ENCODE measurements around the gene BTBD18.
"Not testable (repeated sequence)": the region's sequence is repeated elsewhere in the genome, so short reads cannot be mapped to it uniquely, and the experiment has no call there.

The BTBD18 gene

DNA sequence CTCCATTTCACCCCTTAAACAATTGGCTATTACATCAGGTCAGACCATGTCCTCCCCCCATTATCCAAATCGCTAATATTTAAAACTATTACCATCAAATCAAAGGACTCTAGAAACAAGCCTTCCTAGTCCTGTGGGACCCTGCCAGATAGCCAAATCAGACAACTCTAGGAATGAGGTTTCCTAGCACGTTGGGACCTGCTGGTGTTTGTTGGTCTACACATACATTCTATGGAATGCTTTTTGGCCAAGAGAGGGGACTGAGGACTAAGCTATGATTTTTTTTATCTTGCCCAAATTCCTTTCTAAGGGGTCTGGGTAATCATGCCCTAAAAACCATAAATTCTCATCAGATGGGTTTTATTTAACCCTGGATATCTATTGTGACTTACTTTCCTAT is 24.4 kb downstream of the BTBD18 start:
- no peak for DNase-seq

DNA sequence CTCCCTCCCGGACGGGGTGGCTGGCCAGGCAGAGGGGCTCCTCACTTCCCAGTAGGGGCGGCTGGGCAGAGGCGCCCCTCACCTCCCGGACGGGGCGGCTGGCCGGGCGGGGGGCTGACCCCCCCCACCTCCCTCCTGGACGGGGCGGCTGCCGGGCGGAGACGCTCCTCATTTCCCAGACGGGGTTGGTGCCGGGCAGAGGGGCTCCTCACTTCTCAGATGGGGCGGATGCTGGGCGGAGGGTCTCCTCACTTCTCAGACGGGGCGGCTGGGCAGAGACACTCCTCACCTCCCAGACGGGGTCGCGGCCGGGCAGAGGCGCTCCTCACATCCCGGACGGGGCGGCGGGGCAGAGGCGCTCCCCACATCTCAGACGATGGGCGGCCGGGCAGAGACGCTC is 34.9 kb downstream of the BTBD18 start:
- not testable (repeated sequence) for DNase-seq

DNA sequence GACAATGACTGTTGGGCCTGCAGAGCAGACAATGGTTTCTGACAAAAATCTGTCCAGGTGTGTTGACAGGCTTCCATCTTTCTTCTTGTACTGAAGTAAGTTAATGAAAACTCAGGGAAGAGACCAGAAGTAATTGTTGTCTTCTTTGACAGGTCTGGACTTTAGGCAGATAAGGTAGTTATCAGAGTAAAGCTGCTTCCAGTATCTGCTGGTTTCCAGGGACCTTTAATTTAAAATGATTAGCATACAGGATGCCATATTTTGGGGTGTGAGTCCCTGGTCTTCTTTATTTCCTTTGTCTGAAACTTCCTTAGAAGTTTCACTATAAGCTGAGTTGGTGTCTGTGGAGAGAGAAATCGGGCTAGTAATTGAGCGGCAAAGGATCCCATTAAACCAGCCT is 37.8 kb downstream of the BTBD18 start:
- no peak for DNase-seq

DNA sequence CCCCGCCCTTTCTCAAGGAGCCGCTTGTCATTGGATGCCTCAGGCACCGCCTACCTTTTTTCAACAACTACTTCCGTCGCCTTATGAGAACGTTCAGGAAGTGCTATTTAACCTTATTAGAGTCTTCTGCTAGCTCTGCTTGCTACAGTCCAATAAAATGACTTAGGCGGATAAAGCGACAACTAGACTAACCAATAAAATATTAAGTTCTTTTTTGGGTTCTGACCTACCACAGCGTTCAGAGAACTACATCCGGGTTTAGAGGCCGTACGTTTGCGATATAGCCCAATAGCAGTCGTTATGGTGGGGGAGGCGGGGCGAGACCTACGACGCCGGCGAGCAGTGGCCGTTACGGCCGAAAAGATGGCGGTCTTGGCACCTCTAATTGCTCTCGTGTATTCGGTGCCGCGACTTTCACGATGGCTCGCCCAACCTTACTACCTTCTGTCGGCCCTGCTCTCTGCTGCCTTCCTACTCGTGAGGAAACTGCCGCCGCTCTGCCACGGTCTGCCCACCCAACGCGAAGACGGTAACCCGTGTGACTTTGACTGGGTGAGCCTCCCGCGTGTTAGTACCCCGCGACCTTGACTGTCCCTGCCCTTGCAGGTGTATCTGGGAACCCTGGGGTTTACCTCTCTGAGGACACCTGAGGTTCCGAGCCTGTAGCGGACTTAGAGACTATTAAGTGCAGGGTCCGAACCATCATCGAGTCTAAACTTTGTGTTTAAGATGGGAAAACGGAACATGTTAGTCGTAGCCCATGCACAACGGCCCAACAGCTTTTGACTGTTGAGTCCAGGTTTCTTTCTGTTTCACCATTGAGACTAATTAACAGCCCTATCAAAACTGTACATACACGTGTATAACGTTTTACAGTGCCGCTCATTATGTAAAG is 39.1 kb downstream of the BTBD18 start, which contains the start of gene TMX2:
Gene TMX2, plus strand, starts transcription at position 338 of the 895 bp plus-strand sequence. Its CDS starts 26 bp downstream, at position 364.
- peak; percentile 92 for DNase-seq

DNA sequence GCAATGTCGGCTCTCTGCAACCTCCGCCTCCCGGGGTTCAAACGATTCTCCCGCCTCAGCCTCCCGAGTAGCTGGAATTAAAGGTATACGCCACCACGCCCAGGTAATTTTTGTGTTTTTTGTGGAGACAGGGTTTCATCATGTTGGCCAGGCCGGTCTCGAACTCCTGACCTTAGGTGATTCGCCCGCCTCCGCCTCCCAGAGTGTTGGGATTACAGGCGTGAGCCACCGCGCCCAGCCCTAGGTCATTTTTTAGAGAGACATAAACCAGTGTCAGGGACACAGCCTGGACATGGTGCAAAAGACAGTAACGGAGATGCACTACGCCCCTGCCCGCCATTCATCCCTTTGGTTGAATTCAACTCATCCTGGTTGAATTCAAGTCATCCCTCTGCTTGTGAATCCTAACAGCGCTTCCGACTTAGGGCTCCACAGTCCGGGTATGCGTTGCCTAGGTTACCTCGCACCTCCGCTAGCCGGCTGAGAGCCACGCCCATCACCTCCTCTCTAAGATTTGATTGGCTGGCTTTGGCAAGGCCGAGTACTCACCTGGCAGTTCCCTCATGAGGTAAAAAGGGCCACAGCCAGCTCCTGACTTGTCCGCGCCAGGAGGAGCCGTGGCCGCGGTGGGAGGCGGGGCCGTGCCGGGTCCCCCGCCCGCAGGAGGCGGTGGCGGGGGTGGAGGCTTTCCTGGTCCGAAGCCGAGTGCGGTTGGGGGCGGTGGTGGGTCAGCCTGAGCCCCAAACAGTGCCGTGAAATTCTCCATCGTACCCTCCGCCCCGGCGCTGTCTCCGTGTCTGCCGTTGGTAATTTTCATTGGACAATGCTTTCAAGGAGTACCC is 40.0 kb downstream of the BTBD18 start, which contains the start of gene MED19:
Gene MED19, minus strand, starts transcription at position 802 of the 842 bp plus-strand sequence. Its CDS starts 36 bp downstream, at position 766.
- DNase-seq = peak; percentile 80

DNA sequence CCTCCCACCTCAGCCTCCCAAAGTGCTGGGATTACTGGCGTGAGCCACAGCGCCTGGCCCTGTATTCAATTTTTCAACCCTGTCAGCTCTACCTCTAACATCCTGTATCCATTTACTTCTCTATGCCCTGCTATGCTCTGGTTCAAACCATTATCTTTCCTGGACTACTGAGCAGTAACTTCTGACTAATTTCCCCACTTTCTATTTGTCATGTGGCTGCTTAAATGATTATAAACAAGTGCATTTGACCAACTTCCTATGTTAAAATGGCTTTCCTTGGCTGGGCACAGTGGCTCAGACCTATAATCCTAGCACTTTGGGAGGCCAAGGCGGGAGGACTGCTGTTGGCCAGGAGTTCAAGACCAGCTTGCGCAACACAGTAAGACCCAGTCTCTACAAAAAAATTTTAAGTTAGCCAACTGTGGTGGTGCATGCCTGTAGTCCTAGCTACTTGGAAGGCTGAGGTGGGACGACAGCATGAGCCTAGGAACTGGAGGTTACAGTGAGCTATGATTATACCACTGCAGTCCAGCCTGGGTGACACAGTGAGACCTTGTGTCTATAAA is 41.7 kb downstream of the BTBD18 start:
- DNase-seq = no peak

DNA sequence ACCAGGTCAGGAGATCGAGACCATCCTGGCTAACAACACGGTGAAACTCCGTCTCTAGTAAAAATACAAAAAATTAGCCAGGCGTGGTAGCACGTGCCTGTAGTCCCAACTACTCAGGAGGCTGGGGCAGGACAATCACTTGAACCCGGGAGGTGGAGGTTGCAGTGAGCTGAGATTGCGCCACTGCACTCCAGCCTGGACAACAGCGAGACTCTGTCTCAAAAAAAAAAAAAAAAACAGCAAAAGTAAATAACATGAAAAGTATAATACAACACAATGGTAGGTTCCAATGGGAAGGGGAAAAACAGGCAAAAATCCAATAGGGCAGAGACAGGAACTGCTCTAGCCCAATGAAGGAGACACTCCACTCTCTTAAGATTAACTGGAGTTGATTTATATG is 46.2 kb downstream of the BTBD18 start:
- not testable (repeated sequence) for DNase-seq

DNA sequence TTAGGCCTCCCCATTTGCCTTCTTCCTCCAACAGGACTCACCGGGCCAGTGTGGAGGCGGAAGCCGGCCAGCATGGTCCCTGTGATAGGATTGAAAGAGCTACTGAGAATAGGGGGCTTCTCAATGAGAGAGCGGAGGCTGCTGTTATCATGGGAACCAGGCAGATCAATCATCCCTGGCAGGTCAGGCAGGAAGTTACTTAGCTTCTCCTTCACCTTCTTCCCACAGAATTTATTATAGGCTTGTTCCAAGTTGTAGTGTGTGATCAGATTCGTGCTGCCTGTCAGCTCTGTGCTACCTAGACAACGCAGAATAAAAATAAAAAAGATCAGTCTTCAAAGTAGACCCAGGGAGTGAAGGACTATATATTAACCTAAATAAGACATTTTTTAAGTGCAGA is 46.7 kb downstream of the BTBD18 start:
- DNase-seq = no peak

DNA sequence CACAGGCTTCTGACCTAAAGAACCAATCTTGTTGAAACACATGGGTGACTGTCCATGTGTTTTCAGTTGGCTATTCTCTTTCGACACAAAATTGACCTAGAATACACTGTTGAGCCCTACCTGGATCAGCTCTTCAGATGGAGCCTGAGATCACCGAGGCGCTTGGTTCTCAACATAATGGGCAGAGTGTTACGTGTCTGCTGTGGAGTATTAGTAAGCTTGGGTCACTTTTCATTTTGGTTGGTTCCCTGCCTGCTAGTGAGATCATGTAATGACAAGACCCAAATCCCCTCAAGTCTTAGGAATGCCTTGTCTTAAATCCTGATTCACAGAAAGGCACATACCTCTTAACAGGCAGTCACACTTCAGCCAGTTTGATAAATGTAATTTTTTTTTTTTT is 48.3 kb downstream of the BTBD18 start:
- DNase-seq = no peak

DNA sequence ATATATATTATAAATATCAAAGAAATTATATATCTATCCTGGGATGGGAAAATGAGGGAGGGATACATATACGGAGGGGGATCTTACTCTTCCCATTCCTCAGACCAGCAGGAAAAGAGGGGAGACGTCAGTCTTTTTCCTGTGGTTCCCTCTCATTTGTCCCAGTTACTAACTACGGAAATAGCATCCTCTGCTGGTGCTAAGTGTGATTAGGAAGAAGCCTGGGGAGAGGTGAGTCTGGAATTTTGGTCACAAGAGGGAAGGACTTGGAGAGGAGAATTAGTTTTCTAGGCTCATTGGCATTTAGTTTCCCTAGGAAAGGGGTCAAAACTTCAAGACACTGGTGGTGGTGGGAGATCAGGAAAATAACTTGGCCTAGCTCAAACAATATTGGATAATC is 51.2 kb downstream of the BTBD18 start:
- DNase-seq = no peak

DNA sequence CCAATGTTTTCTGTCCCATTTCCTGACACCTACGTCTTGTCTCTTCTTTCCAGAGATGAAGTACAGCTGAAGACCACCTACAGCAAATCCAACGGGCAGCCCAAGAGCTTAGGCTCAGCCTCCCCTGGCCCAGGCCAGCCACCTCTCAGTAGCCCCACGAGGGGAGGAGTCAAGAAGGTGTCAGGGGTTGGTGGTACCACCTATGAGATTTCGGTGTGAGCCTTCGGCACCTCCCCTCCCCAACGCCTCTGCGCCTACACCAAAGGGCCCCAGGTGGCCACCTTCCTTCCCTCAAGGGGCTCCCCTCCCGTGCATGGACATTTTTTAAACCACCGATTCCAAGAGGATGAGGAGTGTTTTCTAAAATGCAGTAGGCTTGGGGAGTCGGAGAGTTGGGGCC is 51.8 kb downstream of the BTBD18 start:
- no peak for DNase-seq

DNA sequence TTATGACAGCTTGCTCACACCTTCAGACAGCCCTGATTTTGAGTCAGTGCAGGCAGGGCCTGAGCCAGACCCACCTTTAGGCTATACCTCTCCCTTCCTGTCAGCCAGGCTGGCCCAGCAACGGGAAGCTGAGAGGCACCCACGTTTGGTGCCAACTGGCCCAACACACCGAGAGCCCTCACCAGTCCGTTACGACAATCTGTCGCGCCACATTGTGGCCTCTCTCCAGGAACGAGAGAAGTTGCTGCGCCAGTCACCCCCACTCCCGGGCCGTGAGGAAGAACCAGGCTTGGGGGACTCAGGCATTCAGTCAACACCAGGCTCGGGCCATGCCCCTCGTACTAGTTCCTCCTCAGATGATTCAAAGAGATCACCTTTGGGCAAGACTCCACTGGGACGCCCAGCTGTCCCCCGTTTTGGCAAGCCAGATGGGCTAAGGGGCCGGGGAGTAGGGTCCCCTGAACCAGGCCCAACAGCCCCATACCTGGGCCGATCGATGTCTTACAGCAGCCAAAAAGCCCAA is 52.7 kb downstream of the BTBD18 start:
- DNase-seq = no peak
